ENCODE results near the gene ADAD2. TPM values are rescaled to one million over a fixed set of nuclear protein-coding genes. Genes with fewer than 3 reads are reported as not detected.

The ADAD2 gene
- total RNA-seq, 3 donors from 2014 or later = 0.14 to 0.41 (median 0.26) TPM

DNA sequence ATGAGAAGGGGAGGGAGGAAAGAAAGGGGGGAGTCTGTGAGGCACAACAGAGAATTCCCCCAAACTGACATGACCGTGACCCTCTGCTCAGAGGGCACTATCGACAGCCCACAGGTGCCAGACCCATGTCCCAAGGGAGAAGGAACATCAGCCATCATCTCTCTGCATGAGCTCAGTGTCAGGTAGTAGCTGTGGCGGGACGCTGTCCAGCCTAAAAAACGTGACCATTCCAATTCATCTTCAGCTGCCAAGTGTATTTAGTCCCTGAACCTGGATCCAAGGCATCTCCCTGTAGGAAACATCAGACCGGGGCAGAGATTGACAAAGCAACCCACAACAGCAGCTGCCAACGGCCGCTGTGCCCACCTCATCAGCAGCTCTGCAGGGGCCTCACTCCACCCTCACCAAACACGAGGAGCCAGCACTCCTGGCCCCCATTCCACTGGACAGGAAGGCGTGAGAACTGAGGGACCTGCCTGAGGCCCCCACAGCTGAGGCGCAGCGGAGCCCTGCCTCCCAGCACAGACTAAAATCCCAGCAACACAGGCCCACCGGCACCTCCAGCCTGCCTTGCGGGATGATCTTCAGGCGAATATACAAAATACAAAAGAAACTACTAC, 12.7 kb upstream of the ADAD2 start:
- DNase-seq (no peak), ATAC-seq (no peak)
- no peaks in the 10 kb centered on the region for H3K9me3 ChIP-seq
- H3K4me1 ChIP-seq (ENCODE audit: low read depth) = peaks cover 4% of the 10 kb centered on the region
- intact Hi-C loops (cut with DNase I, micrococcal nuclease) = no loop called here
- H3K36me3 ChIP-seq (ENCODE audit: low read depth) = peaks cover 4% of the 10 kb centered on the region
- H3K4me3 ChIP-seq = no peak overlapping the region
- TF ChIP-seq, protein P1, sequence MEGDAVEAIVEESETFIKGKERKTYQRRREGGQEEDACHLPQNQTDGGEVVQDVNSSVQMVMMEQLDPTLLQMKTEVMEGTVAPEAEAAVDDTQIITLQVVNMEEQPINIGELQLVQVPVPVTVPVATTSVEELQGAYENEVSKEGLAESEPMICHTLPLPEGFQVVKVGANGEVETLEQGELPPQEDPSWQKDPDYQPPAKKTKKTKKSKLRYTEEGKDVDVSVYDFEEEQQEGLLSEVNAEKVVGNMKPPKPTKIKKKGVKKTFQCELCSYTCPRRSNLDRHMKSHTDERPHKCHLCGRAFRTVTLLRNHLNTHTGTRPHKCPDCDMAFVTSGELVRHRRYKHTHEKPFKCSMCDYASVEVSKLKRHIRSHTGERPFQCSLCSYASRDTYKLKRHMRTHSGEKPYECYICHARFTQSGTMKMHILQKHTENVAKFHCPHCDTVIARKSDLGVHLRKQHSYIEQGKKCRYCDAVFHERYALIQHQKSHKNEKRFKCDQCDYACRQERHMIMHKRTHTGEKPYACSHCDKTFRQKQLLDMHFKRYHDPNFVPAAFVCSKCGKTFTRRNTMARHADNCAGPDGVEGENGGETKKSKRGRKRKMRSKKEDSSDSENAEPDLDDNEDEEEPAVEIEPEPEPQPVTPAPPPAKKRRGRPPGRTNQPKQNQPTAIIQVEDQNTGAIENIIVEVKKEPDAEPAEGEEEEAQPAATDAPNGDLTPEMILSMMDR (IDR thresholded peaks at IDR 0.05) = no peak

DNA sequence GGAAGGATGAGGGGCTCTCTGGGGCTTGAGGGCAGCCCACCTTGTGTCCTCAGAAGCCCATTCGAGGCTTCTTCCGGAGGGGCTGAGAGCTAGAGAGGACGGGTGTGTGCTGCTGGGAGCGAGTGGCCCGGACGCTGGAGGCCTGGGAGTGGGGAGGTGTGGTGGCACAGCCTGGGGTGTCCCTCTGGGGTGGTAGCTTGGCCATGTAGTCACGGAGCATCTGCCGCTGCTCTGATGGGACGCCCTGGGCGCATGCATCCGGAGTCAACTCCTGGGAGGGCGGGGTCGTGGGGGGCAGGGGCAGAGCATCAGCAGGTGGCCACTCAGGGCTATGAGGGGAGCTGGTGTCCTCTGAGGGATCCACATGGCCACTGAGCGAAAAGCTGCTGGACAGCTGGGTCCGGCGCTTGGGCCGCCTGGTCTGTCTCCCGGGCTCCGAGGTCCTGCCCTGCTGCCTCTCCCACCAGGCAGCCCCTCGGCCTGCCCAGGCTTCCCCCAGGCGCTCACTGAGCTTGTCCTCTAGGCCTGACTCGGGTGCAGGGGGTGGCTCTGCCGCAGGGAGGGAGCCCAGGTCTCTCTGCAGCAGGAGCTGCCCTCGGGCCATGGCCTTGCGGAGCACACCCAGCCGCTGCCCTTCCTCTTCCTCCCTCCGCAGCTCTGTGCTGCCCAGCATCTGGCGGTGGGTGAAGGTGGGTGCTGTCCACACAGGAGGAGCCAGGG, 11.9 kb upstream of the ADAD2 start:
- ATAC-seq = no peak
- no peaks in the 10 kb centered on the region for H3K9me3 ChIP-seq
- intact Hi-C loops (cut with DNase I, micrococcal nuclease) = no loop called here
- no peak for DNase-seq
- H3K36me3 ChIP-seq (ENCODE audit: low read depth) = peaks cover 4% of the 10 kb centered on the region
- peaks cover 4% of the 10 kb centered on the region for H3K4me1 ChIP-seq (ENCODE audit: low read depth)
- H3K4me3 ChIP-seq = no peak overlapping the region
- TF ChIP-seq, protein P1 (IDR thresholded peaks at IDR 0.05) = no peak

DNA sequence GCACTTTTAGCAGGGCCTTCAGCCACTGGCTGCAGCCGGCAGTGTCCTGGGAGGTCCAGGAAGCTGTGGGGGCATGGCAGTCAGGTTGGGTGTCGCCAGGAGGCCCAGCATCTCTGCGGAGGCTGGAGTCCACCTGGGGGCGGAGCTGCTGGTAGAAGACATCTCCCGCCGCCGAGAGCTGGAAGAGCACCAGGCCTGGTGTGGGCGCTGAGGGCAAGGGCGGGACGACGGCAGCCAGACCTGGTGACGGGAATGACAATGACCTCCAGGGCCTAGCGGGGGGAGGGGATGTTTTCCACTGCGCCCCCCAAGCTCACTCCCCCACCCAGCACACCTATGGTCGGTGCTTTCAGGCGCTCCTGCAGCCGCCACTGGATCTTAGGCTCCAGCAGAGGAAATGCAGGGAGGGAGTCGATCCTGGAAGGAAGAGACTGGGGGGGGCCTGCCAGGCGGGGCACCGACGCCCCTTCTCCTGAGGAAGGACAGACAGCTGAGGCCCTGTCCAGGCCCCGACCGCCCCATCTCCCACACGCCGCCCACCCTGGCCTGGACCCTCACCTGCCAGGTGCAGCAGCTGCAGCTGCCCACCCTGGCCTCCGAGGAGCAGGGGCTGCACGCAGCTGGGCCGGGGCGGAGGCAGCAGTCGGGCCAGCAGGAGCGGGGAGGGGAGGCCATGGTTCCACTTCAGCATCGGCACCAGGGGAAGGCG, 11.2 kb upstream of the ADAD2 start:
- Histone ChIP-seq H3K36me3 (ENCODE audit: low read depth) (peaks cover 4% of the 10 kb centered on the region), H3K4me3 (no peak overlapping the region), H3K9me3 (no peaks in the 10 kb centered on the region), H3K4me1 (ENCODE audit: low read depth) (peaks cover 4% of the 10 kb centered on the region)
- intact Hi-C loops (cut with DNase I, micrococcal nuclease) = no loop called here
- TF ChIP-seq, protein P1 (IDR thresholded peaks at IDR 0.05) = no peak
- DNase-seq (no peak), ATAC-seq (no peak)

DNA sequence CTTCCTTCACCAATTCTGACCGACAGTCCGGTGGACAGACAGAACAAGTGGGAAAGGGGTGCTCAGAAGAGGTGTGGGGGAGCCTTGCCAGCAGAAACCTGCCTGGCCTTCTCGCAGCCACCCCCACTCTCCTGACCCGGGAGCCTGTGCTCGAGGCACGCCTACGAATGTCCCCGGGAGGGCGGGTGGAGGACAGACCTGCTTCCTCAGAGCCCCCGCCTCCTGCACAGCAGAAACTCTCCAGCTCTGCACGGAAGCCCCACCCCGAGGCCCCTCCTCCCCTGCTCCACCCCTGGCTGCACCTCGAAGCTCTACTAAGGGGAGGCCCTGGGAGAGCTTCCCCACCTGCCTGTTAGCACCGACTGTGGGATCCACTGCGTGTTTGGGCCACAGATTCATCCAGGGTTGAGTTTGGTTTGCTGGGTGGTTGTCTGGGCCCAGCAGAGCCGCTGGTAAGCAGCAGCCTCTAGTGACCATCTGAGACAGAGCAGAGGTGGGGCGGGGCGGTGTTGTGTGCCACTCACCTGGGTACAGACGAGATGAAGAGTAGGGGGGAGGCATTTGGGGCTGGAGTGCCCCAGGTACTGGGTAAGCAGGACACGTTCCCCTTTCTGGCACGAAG, 10.3 kb upstream of the ADAD2 start:
- ATAC-seq (no peak), DNase-seq (peak in 1 of 3 donors; percentile 38)
- Histone ChIP-seq H3K4me3 (no peak overlapping the region), H3K4me1 (ENCODE audit: low read depth) (peaks cover 7% of the 10 kb centered on the region), H3K9me3 (no peaks in the 10 kb centered on the region), H3K36me3 (ENCODE audit: low read depth) (peaks cover 4% of the 10 kb centered on the region)
- intact Hi-C loops (cut with DNase I, micrococcal nuclease) = no loop called here
- TF ChIP-seq, protein P1 (IDR thresholded peaks at IDR 0.05) = no peak

DNA sequence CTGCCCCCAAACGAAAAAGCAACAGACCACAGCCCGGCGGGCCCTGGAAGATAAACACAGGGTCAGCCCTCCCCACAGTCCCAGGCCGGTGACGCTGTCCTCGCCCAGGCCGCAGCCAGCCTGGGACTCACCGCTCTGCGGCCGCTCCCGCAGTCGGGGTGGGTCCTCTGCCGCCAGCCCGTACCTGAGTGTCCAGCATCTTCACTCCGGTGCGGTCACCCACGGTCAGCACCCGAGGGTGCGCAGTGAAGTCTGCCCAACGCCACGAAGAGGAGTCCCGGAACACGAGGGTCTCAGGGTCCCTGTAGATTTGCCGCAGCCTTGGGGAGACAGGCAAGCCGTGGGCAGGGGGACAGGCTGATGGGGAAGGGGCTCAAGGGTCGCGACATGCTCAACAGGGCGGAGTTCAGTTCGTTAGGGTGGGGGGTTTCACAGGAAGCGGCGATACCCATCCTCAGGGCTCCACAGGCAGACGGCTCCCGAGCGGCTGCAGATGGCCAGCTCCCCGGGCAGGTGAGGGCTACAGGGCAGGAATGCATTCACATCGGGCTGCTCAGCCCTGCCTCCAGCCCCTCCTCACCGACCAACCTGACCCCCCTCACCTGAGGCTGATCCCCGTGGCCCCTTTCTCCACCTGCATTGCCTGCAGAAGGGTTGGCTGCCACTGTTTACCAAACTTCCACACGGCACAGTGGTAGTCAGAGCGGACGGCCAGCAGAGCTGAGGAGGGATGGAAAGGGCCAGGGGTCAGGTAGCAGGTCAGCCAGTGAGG, 9.6 kb upstream of the ADAD2 start:
- no peak overlapping the region for H3K4me3 ChIP-seq
- peaks cover 13% of the 10 kb centered on the region for H3K4me1 ChIP-seq (ENCODE audit: low read depth)
- no peaks in the 10 kb centered on the region for H3K9me3 ChIP-seq
- intact Hi-C loops (cut with DNase I, micrococcal nuclease) = no loop called here
- no peak for ATAC-seq
- TF ChIP-seq, protein P1 (IDR thresholded peaks at IDR 0.05) = no peak
- DNase-seq = no peak
- peaks cover 4% of the 10 kb centered on the region for H3K36me3 ChIP-seq (ENCODE audit: low read depth)

Measured in mucosa of descending colon (tissue), 3 donors.